Glomerular visceral epithelial cell (primary cell): Measurements from ENCODE around the gene SGCD.

Experiments
- DNase-seq: peaks from one replicate; pipeline ENCODE4 v3.0.0-alpha.2; 2016; ENCODE audit errors: extremely low spot score

Gene SGCD

GRCh38 chr5:156774273-156774672, 447.3 kb downstream of the SGCD start:
- no peak for DNase-seq

GRCh38 chr5:156778139-156778706, 451.3 kb downstream of the SGCD start:
- DNase-seq: no peak

GRCh38 chr5:156778752-156779151, 451.8 kb downstream of the SGCD start:
- DNase-seq: no peak

GRCh38 chr5:156779436-156779835, 452.5 kb downstream of the SGCD start:
- no peak for DNase-seq

GRCh38 chr5:156783092-156783491, 456.1 kb downstream of the SGCD start:
- no peak for DNase-seq

GRCh38 chr5:156794687-156795086, 467.7 kb downstream of the SGCD start:
- DNase-seq: no peak

GRCh38 chr5:156798201-156798600, 471.2 kb downstream of the SGCD start:
- DNase-seq: no peak

- DNase-seq: no peak
Measured at GRCh38 chr5:156799171-156799570, 472.2 kb downstream of the SGCD start.

GRCh38 chr5:156800929-156801328, 474.0 kb downstream of the SGCD start:
- DNase-seq: no peak

- no peak for DNase-seq
Measured at GRCh38 chr5:156802501-156802900, 475.5 kb downstream of the SGCD start.

- DNase-seq: no peak
Measured at GRCh38 chr5:156803404-156803803, 476.4 kb downstream of the SGCD start.

- DNase-seq: no peak
Measured at GRCh38 chr5:156812959-156813358, 486.0 kb downstream of the SGCD start.

- DNase-seq: peak; percentile 44
Measured at GRCh38 chr5:156815988-156816599, 489.1 kb downstream of the SGCD start.
